H9 (cell line): ENCODE data around the gene BICDL2. TPM values are rescaled to one million over a fixed set of nuclear protein-coding genes. Genes with fewer than 3 reads are reported as not detected.

ENCODE experiments used
- DNase-seq: peaks from one replicate; pipeline ENCODE4 v3.0.0-alpha.2; 2017
- H2AFZ ChIP-seq: one replicate; pipeline ENCODE4 v1.6.1; 2013; ENCODE audit warnings: mild to moderate bottlenecking, low read length, control low read depth, moderate library complexity
- H2AK5ac ChIP-seq: 2 replicates; pipeline ENCODE4 v1.6.1; 2013; ENCODE audit warnings: low read length, control low read depth, mixed read lengths; ENCODE audit not compliant: insufficient read length
- H2BK120ac ChIP-seq: one replicate; pipeline ENCODE4 v1.6.1; 2013; ENCODE audit warnings: low read depth, mild to moderate bottlenecking, low read length, control low read depth, inconsistent platforms; ENCODE audit not compliant: poor library complexity, severe bottlenecking
- H2BK12ac ChIP-seq: 2 replicates; pipeline ENCODE4 v1.6.1; 2013; ENCODE audit warnings: low read length, control low read depth, mixed read lengths, low read depth; ENCODE audit not compliant: insufficient read length
- H2BK15ac ChIP-seq: 2 replicates; pipeline ENCODE4 v1.6.1; 2013; ENCODE audit warnings: low read depth, low read length, control low read depth
- H2BK20ac ChIP-seq: one replicate; pipeline ENCODE4 v1.6.1; 2013; ENCODE audit warnings: low read depth, mild to moderate bottlenecking, low read length, control low read depth, inconsistent platforms; ENCODE audit not compliant: poor library complexity, severe bottlenecking
- H2BK5ac ChIP-seq: 2 replicates; pipeline ENCODE4 v1.6.1; 2013; ENCODE audit warnings: low read length, control low read depth, mixed read lengths; ENCODE audit not compliant: insufficient read length
- H3K14ac ChIP-seq: 2 replicates; pipeline ENCODE4 v1.6.1; 2013; ENCODE audit warnings: low read length, control low read depth; ENCODE audit not compliant: insufficient read depth
- H3K18ac ChIP-seq: 2 replicates; pipeline ENCODE4 v1.6.1; 2013; ENCODE audit warnings: low read depth, mild to moderate bottlenecking, mixed read lengths, low read length, control low read depth; ENCODE audit not compliant: insufficient read length
- H3K23ac ChIP-seq: 2 replicates; pipeline ENCODE4 v1.6.1; 2013; ENCODE audit warnings: low read length, control low read depth, mixed read lengths, low read depth; ENCODE audit not compliant: insufficient read length
- H3K23me2 ChIP-seq: 2 replicates; pipeline ENCODE4 v1.6.1; 2013; ENCODE audit warnings: low read depth, mild to moderate bottlenecking, mixed read lengths, low read length, control low read depth; ENCODE audit not compliant: insufficient read length, poor library complexity, severe bottlenecking
- H3K27ac ChIP-seq: 2 replicates; pipeline ENCODE4 v1.5.1; 2013; ENCODE audit warnings: low read length, control low read depth, mixed read lengths, low read depth; ENCODE audit not compliant: insufficient read length
- H3K27me3 ChIP-seq: 2 replicates; pipeline ENCODE4 v1.6.1; 2013; ENCODE audit warnings: low read length, control low read depth, inconsistent platforms; ENCODE audit not compliant: insufficient read depth
- H3K4ac ChIP-seq: 2 replicates; pipeline ENCODE4 v1.6.1; 2013; ENCODE audit warnings: low read depth, mild to moderate bottlenecking, control low read depth, inconsistent platforms, low read length, moderate library complexity
- H3K4me1 ChIP-seq: 2 replicates; pipeline ENCODE4 v1.6.1; 2013; ENCODE audit warnings: low read length, control low read depth, inconsistent platforms; ENCODE audit not compliant: insufficient read depth
- H3K4me2 ChIP-seq: 2 replicates; pipeline ENCODE4 v1.6.1; 2013; ENCODE audit warnings: low read length, control low read depth, mixed read lengths; ENCODE audit not compliant: insufficient read length, insufficient read depth
- H3K56ac ChIP-seq: 2 replicates; pipeline ENCODE4 v1.6.1; 2013; ENCODE audit warnings: low read depth, mild to moderate bottlenecking, mixed read lengths, low read length, control low read depth; ENCODE audit not compliant: insufficient read length
- H3K79me1 ChIP-seq: 2 replicates; pipeline ENCODE4 v1.6.1; 2013; ENCODE audit warnings: low read depth, mild to moderate bottlenecking, moderate library complexity, low read length, control low read depth, inconsistent platforms; ENCODE audit not compliant: insufficient read depth, poor library complexity, severe bottlenecking
- H3K79me2 ChIP-seq: 2 replicates; pipeline ENCODE4 v1.6.1; 2013; ENCODE audit warnings: low read length, control low read depth, inconsistent platforms; ENCODE audit not compliant: insufficient read depth
- H3K9ac ChIP-seq: 2 replicates; pipeline ENCODE4 v1.6.1; 2013; ENCODE audit warnings: low read length, control low read depth, mixed read lengths; ENCODE audit not compliant: insufficient read length; ENCODE audit errors: extremely low read depth
- H3K9me3 ChIP-seq: one replicate; pipeline ENCODE4 v1.6.1; 2013; ENCODE audit warnings: low read depth, low read length, inconsistent platforms; ENCODE audit not compliant: control insufficient read depth
- H3T11ph ChIP-seq: one replicate; pipeline ENCODE4 v1.6.1; 2013; ENCODE audit warnings: mild to moderate bottlenecking, low read length, control low read depth, inconsistent platforms
- H4K20me1 ChIP-seq: one replicate; pipeline ENCODE4 v1.6.1; 2013; ENCODE audit not compliant: control insufficient read depth, insufficient read length, insufficient read depth
- H4K5ac ChIP-seq: 2 replicates; pipeline ENCODE4 v1.6.1; 2013; ENCODE audit warnings: low read depth, mild to moderate bottlenecking, mixed read lengths, low read length, control low read depth; ENCODE audit not compliant: insufficient read length
- H4K8ac ChIP-seq: replicated peaks from 2 replicates; pipeline ENCODE4 v1.6.1; 2013; ENCODE audit warnings: low read length, control low read depth, mixed read lengths, low read depth; ENCODE audit not compliant: insufficient read length
- H4K91ac ChIP-seq: 2 replicates; pipeline ENCODE4 v1.6.1; 2013; ENCODE audit warnings: low read depth, mild to moderate bottlenecking, moderate library complexity, mixed read lengths, low read length, control low read depth; ENCODE audit not compliant: insufficient read length
- H3K27ac Mint-ChIP-seq, 3 experiments: 2 replicates in 2 of 3; 3 replicates in 1 of 3; pipeline ENCODE4 v1.8.0; 2020 to 2021; ENCODE audit warnings: mixed read lengths in 3 of 3, mild to moderate bottlenecking in 1 of 3, moderate library complexity in 1 of 3
- H3K27me3 Mint-ChIP-seq: 2 replicates; pipeline ENCODE4 v1.8.0; 2021; ENCODE audit warnings: low read depth, mild to moderate bottlenecking, moderate library complexity, mixed read lengths
- H3K36me3 Mint-ChIP-seq, 3 experiments: 2 replicates in 2 of 3; 3 replicates in 1 of 3; pipeline ENCODE4 v1.8.0; 2020 to 2021; ENCODE audit warnings: low read depth in 3 of 3, mixed read lengths in 3 of 3; ENCODE audit not compliant: insufficient read depth in 1 of 3
- H3K4me1 Mint-ChIP-seq, 2 experiments: 2 replicates each; pipeline ENCODE4 v1.8.0; 2020; ENCODE audit warnings: mixed read lengths in 2 of 2
- H3K4me3 Mint-ChIP-seq, 2 experiments: 2 replicates in 1 of 2; 3 replicates in 1 of 2; pipeline ENCODE4 v1.8.0; 2020 to 2021; ENCODE audit warnings: mild to moderate bottlenecking in 2 of 2, mixed read lengths in 2 of 2, moderate library complexity in 1 of 2
- H3K9me3 Mint-ChIP-seq, 2 experiments: 2 replicates in 1 of 2; 3 replicates in 1 of 2; pipeline ENCODE4 v1.8.0; 2020; ENCODE audit warnings: mild to moderate bottlenecking in 2 of 2, mixed read lengths in 2 of 2, moderate library complexity in 1 of 2
- WGBS: extraction: QIAGEN DNeasy Blood & Tissue Kit; methylation state at CpG from one replicate; pipeline ENCODE4 v1.1.7; 2013; ENCODE audit warnings: missing lambda C conversion rate, low lambda C conversion rate, mixed read lengths; ENCODE audit not compliant: insufficient read length; ENCODE audit errors: extremely low coverage; 5-methylcytosine and 5-hydroxymethylcytosine counted together
- total RNA-seq: library from RNA; stranded (reverse); gene quantifications from 2 replicates; pipeline ENCODE4 v1.2.1, GENCODE V29; 2021
- TF ChIP-seq, protein P1 (sequence below): fragments of 200-600 bp; sonication (generic); conservative IDR thresholded peaks from 3 replicates; pipeline ENCODE4 v1.8.0; 2021; ENCODE audit warnings: antibody characterized with exemption, mild to moderate bottlenecking

BICDL2 gene
- total RNA-seq, 1 experiment from 2014 or later, result 13.5 TPM

GRCh38 chr16:3022684-3023414 lies 13.9 kb downstream of the BICDL2 start:
- Mint-ChIP-seq H3K36me3 (peaks cover 15 to 42% (median 32%) of the 10 kb centered on the region in 3 experiments), H3K4me1 (peaks cover 24 to 52% of the 10 kb centered on the region in 2 experiments), H3K9me3 (no peaks in the 10 kb centered on the region; a peak in 2 of 5 replicates), H3K27ac (peak overlapping the region; percentile 98 to 100 (median 99)), H3K27me3 (peaks cover 9% of the 10 kb centered on the region), H3K4me3 (peak overlapping the region; percentile 93 to 96)
- H3K27ac ChIP-seq, result peak overlapping the region; percentile 66
- no peak overlapping the region for H2AK5ac ChIP-seq
- peak overlapping the region; percentile 51 for H3K4me2 ChIP-seq
- no peak overlapping the region for H3K23ac ChIP-seq
- no peak for DNase-seq
- H4K5ac ChIP-seq, result no peak overlapping the region
- H4K91ac ChIP-seq, result no peak overlapping the region
- no peak overlapping the region for H2BK15ac ChIP-seq
- WGBS, result no CpG with 5 or more reads among the region's 8 CpGs
- H3K27me3 ChIP-seq, result no peaks in the 10 kb centered on the region
- no peaks in the 10 kb centered on the region for H3K79me1 ChIP-seq
- peak overlapping the region; percentile 43 for H2BK5ac ChIP-seq
- H3K18ac ChIP-seq, result peak overlapping the region; percentile 27
- H4K8ac ChIP-seq, result no peak overlapping the region
- H3K9me3 ChIP-seq, result no peaks in the 10 kb centered on the region
- H2BK20ac ChIP-seq, result no peak overlapping the region
- H3K4me1 ChIP-seq, result peaks cover 2% of the 10 kb centered on the region; the same call in 1 of the 2 replicates
- H2BK120ac ChIP-seq, result no peak overlapping the region
- TF ChIP-seq, protein P1, sequence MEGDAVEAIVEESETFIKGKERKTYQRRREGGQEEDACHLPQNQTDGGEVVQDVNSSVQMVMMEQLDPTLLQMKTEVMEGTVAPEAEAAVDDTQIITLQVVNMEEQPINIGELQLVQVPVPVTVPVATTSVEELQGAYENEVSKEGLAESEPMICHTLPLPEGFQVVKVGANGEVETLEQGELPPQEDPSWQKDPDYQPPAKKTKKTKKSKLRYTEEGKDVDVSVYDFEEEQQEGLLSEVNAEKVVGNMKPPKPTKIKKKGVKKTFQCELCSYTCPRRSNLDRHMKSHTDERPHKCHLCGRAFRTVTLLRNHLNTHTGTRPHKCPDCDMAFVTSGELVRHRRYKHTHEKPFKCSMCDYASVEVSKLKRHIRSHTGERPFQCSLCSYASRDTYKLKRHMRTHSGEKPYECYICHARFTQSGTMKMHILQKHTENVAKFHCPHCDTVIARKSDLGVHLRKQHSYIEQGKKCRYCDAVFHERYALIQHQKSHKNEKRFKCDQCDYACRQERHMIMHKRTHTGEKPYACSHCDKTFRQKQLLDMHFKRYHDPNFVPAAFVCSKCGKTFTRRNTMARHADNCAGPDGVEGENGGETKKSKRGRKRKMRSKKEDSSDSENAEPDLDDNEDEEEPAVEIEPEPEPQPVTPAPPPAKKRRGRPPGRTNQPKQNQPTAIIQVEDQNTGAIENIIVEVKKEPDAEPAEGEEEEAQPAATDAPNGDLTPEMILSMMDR, result no peak
- H2AFZ ChIP-seq, result no peak overlapping the region
- peak overlapping the region; percentile 21 for H3K9ac ChIP-seq
- no peak overlapping the region for H3K4ac ChIP-seq
- H3K79me2 ChIP-seq, result no peaks in the 10 kb centered on the region; the same call in 1 of the 2 replicates
- no peak overlapping the region for H3T11ph ChIP-seq
- no peak overlapping the region for H3K56ac ChIP-seq
- H2BK12ac ChIP-seq, result peak overlapping the region; percentile 48
- no peak overlapping the region; the same call in 1 of the 2 replicates for H3K14ac ChIP-seq
- H4K20me1 ChIP-seq, result no peaks in the 10 kb centered on the region
- peaks cover 26% of the 10 kb centered on the region for H3K23me2 ChIP-seq
